ENCODE data around the gene TMEM163. TPM values are rescaled to one million over a fixed set of nuclear protein-coding genes. Genes with fewer than 3 reads are reported as not detected.

Gene TMEM163
- total and polyA plus RNA-seq, 2 of the 13 experiments (the other 11 are each of a cell fraction or from before 2014, with no cell fraction given), result 0.05 TPM; not detected in 1

GRCh38 chr2:134592377-134592776 is 126.4 kb downstream of the TMEM163 start:
- ATAC-seq (no peak), DNase-seq (ENCODE audit: low spot score) (no peak), FAIRE-seq (no peak)
- peaks cover 0 to 13% of the 10 kb centered on the region in 2 experiments; a peak in 2 of 5 replicates for H3K27me3 ChIP-seq (ENCODE audit: control insufficient read depth in 1 of 2, insufficient read depth in 2 of 2, low read length in 2 of 2)
- no peak overlapping the region for H3K9ac ChIP-seq (ENCODE audit: insufficient read depth, low read depth, low read length)
- in situ Hi-C loops (cut with HindIII; ENCODE audit: extremely low pct_ligation_motif_present, low pct_unique_long_range_greater_than_20kb) (no loop called here), intact Hi-C loops (cut with micrococcal nuclease; ENCODE audit: unreplicated experiment) (no loop called here)
- 0% methylated on average over 1 of the region's 1 CpG for WGBS (ENCODE audit: low lambda C conversion rate)
- H2AFZ ChIP-seq (ENCODE audit: low read length), result no peak overlapping the region
- H3K4me3 ChIP-seq (replicated peaks in 1 of 3; ENCODE audit: insufficient read depth in 1 of 3, low read depth in 2 of 3, low read length in 3 of 3), result no peak overlapping the region
- no peaks in the 10 kb centered on the region for H4K20me1 ChIP-seq (ENCODE audit: insufficient read depth, low read length)
- POLR2A ChIA-PET, result no interaction called here
- no peaks in the 10 kb centered on the region for H3K79me2 ChIP-seq (ENCODE audit: insufficient read depth, low read length)
- no peaks in the 10 kb centered on the region for H3K36me3 ChIP-seq (replicated peaks in 1 of 2; ENCODE audit: control insufficient read depth in 1 of 2, insufficient read depth in 2 of 2, low read length in 2 of 2)
- CTCF ChIA-PET (ENCODE audit: low intra/inter-chr PET ratio, low total read pairs), result no interaction called here
- no peak overlapping the region for H3K4me2 ChIP-seq (ENCODE audit: low read depth, low read length)
- peaks cover 23% of the 10 kb centered on the region for H3K9me3 ChIP-seq (ENCODE audit: low read length)
- no peak for TF ChIP-seq NR1H2 (CRISPR knock-in tag; IDR thresholded peaks at IDR 0.05; ENCODE audit: borderline replicate concordance, low read depth)
- TF ChIP-seq SUZ12 (IDR thresholded peaks at IDR 0.05; ENCODE audit: low read depth, low read length), result no peak
- peaks cover 22% of the 10 kb centered on the region for H3K4me1 ChIP-seq (ENCODE audit: insufficient read depth, low read length)
- H3K27ac ChIP-seq (ENCODE audit: extremely low read length, insufficient read depth, low read length), result no peak overlapping the region
- BruUV-seq (replicated peaks), result no TSS peak

DNA sequence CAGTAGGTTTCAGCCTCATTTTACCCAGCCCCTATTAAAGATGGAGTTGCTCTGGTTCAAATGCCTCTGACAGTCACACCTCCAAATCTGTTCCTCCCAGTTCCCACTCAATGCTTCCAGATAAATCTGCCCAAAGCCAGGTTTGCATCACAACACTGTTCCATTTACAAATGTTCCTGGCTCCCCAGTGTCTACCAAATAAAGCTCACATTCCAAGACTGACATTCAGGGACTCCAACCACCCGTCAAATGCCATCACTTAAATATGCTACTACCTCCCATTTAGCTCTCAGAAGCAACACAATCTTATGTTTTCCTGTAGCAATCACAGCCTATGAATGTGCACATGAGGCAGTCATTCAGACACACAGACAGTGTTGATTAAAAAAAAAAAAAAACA is 127.3 kb downstream of the TMEM163 start:
- Histone ChIP-seq H3K79me2 (ENCODE audit: insufficient read depth, low read length) (no peaks in the 10 kb centered on the region), H3K4me3 (replicated peaks in 1 of 3; ENCODE audit: insufficient read depth in 1 of 3, low read depth in 2 of 3, low read length in 3 of 3) (no peak overlapping the region), H3K4me1 (ENCODE audit: insufficient read depth, low read length) (peaks cover 25% of the 10 kb centered on the region), H3K9me3 (ENCODE audit: low read length) (peaks cover 23% of the 10 kb centered on the region), H3K27ac (ENCODE audit: extremely low read length, insufficient read depth, low read length) (no peak overlapping the region), H3K4me2 (ENCODE audit: low read depth, low read length) (no peak overlapping the region), H3K9ac (ENCODE audit: insufficient read depth, low read depth, low read length) (no peak overlapping the region), H3K27me3 (ENCODE audit: control insufficient read depth in 1 of 2, insufficient read depth in 2 of 2, low read length in 2 of 2) (peaks cover 0 to 13% of the 10 kb centered on the region in 2 experiments; a peak in 2 of 5 replicates), H4K20me1 (ENCODE audit: insufficient read depth, low read length) (no peaks in the 10 kb centered on the region), H2AFZ (ENCODE audit: low read length) (no peak overlapping the region), H3K36me3 (replicated peaks in 1 of 2; ENCODE audit: control insufficient read depth in 1 of 2, insufficient read depth in 2 of 2, low read length in 2 of 2) (no peaks in the 10 kb centered on the region)
- POLR2A ChIA-PET, result no interaction called here
- ATAC-seq, result no peak
- DNase-seq (ENCODE audit: low spot score), result no peak
- intact Hi-C loops (cut with micrococcal nuclease; ENCODE audit: unreplicated experiment) (no loop called here), in situ Hi-C loops (cut with HindIII; ENCODE audit: extremely low pct_ligation_motif_present, low pct_unique_long_range_greater_than_20kb) (no loop called here)
- CTCF ChIA-PET (ENCODE audit: low intra/inter-chr PET ratio, low total read pairs), result no interaction called here
- 0% methylated on average over 1 of the region's 1 CpG for WGBS (ENCODE audit: low lambda C conversion rate)
- TF ChIP-seq, protein P1, sequence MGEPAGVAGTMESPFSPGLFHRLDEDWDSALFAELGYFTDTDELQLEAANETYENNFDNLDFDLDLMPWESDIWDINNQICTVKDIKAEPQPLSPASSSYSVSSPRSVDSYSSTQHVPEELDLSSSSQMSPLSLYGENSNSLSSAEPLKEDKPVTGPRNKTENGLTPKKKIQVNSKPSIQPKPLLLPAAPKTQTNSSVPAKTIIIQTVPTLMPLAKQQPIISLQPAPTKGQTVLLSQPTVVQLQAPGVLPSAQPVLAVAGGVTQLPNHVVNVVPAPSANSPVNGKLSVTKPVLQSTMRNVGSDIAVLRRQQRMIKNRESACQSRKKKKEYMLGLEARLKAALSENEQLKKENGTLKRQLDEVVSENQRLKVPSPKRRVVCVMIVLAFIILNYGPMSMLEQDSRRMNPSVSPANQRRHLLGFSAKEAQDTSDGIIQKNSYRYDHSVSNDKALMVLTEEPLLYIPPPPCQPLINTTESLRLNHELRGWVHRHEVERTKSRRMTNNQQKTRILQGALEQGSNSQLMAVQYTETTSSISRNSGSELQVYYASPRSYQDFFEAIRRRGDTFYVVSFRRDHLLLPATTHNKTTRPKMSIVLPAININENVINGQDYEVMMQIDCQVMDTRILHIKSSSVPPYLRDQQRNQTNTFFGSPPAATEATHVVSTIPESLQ (CRISPR knock-in tag; conservative IDR thresholded peaks at IDR 0.05), result no peak
- TF ChIP-seq TBP (CRISPR knock-in tag; IDR thresholded peaks at IDR 0.05), result no peak
- no peak for TF ChIP-seq MED13 (CRISPR knock-in tag; IDR thresholded peaks at IDR 0.05)
- no peak for TF ChIP-seq ZNF280B (CRISPR knock-in tag; IDR thresholded peaks at IDR 0.05; ENCODE audit: borderline replicate concordance)
- TF ChIP-seq, protein P2, sequence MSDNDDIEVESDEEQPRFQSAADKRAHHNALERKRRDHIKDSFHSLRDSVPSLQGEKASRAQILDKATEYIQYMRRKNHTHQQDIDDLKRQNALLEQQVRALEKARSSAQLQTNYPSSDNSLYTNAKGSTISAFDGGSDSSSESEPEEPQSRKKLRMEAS (IDR thresholded peaks at IDR 0.05), result no peak
- no peak for TF ChIP-seq MAFF (IDR thresholded peaks at IDR 0.05; ENCODE audit: low read depth, low read length)
- no peak for TF ChIP-seq NFE2L1 (CRISPR knock-in tag; IDR thresholded peaks at IDR 0.05; ENCODE audit: borderline replicate concordance)
- FAIRE-seq, result no peak
- no TSS peak for BruUV-seq (replicated peaks)

Data from HepG2 (cell line).